MM.1S (cell line): Measurements from ENCODE around the gene CHMP4A.

Source experiments
- EZH2 ChIP-seq: fragments of 300-600 bp; sonication (generic); optimal IDR thresholded peaks from 2 replicates; pipeline ENCODE3; 2017; ENCODE audit warnings: low read depth, mild to moderate bottlenecking, antibody characterized with exemption, low read length, mixed read lengths
- EZH2phosphoT487 ChIP-seq: fragments of 300-600 bp; sonication (generic); IDR thresholded peaks from 2 replicates; pipeline ENCODE4 v1.6.1; 2018; ENCODE audit warnings: antibody characterized with exemption, low read length
- TF ChIP-seq, protein P1 (sequence below): fragments of 300-600 bp; sonication (generic); IDR thresholded peaks from 2 replicates; pipeline ENCODE4 v1.5.1; 2016; ENCODE audit warnings: antibody characterized with exemption, low read length, mixed read lengths

GRCh38 chr14:24179961-24180796 is 33.1 kb downstream of the CHMP4A start:
- TF ChIP-seq, protein P1, sequence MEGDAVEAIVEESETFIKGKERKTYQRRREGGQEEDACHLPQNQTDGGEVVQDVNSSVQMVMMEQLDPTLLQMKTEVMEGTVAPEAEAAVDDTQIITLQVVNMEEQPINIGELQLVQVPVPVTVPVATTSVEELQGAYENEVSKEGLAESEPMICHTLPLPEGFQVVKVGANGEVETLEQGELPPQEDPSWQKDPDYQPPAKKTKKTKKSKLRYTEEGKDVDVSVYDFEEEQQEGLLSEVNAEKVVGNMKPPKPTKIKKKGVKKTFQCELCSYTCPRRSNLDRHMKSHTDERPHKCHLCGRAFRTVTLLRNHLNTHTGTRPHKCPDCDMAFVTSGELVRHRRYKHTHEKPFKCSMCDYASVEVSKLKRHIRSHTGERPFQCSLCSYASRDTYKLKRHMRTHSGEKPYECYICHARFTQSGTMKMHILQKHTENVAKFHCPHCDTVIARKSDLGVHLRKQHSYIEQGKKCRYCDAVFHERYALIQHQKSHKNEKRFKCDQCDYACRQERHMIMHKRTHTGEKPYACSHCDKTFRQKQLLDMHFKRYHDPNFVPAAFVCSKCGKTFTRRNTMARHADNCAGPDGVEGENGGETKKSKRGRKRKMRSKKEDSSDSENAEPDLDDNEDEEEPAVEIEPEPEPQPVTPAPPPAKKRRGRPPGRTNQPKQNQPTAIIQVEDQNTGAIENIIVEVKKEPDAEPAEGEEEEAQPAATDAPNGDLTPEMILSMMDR, result no peak
- TF ChIP-seq EZH2phosphoT487, result no peak
- TF ChIP-seq EZH2, result no peak
